ENCODE data around the gene APOA5.

DNA sequence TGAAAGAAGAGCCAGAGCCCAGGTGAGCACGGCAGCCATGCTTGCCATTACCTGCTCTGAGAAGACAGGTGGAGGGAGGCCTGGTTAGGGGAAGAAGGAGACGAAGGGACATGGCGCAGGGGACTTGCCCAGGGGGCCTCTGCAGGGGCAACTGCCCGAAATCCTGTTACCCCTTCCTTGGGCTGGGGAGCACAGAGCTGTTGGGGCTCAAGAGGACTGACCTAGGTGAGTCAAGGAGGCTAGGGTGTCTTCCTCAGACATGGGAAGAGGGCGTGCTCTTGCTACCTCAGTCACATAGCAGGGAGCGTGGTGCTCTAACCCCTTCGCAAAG lies at the start of gene APOA5:
- TF ChIP-seq, protein P1, sequence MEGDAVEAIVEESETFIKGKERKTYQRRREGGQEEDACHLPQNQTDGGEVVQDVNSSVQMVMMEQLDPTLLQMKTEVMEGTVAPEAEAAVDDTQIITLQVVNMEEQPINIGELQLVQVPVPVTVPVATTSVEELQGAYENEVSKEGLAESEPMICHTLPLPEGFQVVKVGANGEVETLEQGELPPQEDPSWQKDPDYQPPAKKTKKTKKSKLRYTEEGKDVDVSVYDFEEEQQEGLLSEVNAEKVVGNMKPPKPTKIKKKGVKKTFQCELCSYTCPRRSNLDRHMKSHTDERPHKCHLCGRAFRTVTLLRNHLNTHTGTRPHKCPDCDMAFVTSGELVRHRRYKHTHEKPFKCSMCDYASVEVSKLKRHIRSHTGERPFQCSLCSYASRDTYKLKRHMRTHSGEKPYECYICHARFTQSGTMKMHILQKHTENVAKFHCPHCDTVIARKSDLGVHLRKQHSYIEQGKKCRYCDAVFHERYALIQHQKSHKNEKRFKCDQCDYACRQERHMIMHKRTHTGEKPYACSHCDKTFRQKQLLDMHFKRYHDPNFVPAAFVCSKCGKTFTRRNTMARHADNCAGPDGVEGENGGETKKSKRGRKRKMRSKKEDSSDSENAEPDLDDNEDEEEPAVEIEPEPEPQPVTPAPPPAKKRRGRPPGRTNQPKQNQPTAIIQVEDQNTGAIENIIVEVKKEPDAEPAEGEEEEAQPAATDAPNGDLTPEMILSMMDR (conservative IDR thresholded peaks at IDR 0.05; ENCODE audit: low read depth in 2 of 2), result no peak
- TF ChIP-seq POLR2AphosphoS5 (IDR thresholded peaks at IDR 0.05; ENCODE audit: low read depth), result no peak
- TF ChIP-seq NANOG (IDR thresholded peaks at IDR 0.05; ENCODE audit: borderline replicate concordance), result no peak
- TF ChIP-seq, protein P2, sequence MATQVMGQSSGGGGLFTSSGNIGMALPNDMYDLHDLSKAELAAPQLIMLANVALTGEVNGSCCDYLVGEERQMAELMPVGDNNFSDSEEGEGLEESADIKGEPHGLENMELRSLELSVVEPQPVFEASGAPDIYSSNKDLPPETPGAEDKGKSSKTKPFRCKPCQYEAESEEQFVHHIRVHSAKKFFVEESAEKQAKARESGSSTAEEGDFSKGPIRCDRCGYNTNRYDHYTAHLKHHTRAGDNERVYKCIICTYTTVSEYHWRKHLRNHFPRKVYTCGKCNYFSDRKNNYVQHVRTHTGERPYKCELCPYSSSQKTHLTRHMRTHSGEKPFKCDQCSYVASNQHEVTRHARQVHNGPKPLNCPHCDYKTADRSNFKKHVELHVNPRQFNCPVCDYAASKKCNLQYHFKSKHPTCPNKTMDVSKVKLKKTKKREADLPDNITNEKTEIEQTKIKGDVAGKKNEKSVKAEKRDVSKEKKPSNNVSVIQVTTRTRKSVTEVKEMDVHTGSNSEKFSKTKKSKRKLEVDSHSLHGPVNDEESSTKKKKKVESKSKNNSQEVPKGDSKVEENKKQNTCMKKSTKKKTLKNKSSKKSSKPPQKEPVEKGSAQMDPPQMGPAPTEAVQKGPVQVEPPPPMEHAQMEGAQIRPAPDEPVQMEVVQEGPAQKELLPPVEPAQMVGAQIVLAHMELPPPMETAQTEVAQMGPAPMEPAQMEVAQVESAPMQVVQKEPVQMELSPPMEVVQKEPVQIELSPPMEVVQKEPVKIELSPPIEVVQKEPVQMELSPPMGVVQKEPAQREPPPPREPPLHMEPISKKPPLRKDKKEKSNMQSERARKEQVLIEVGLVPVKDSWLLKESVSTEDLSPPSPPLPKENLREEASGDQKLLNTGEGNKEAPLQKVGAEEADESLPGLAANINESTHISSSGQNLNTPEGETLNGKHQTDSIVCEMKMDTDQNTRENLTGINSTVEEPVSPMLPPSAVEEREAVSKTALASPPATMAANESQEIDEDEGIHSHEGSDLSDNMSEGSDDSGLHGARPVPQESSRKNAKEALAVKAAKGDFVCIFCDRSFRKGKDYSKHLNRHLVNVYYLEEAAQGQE (IDR thresholded peaks at IDR 0.05; ENCODE audit: unreplicated experiment), result no peak
